Activated CD4-positive, alpha-beta memory T cell treated with anti-CD3 and anti-CD28 coated beads for 36 hours (primary cell): Measurements from ENCODE around the gene FBXO7. TPM values are rescaled to one million over a fixed set of nuclear protein-coding genes. Genes with fewer than 3 reads are reported as not detected.

Source experiments
- CTCF ChIA-PET: fragments of 350-600 bp; sonication (Branson Sonifier 250); formaldehyde crosslinking; loops from one replicate; lab custom pipeline; 2021; ENCODE audit warnings: antibody characterized with exemption, inconsistent platforms; lab: Charles Lee
- POLR2A ChIA-PET: fragments of 350-600 bp; sonication (Branson Sonifier 250); formaldehyde crosslinking; loops from one replicate; lab custom pipeline; 2021; ENCODE audit warnings: antibody characterized with exemption; lab: Charles Lee
- DNase-seq: peaks from one replicate; pipeline ENCODE4 v3.0.0-alpha.2; 2020
- H3K27ac Mint-ChIP-seq: one replicate; pipeline ENCODE4 v1.8.0; 2021; ENCODE audit warnings: mixed read lengths
- H3K27me3 Mint-ChIP-seq: one replicate; pipeline ENCODE4 v1.8.0; 2021; ENCODE audit warnings: mixed read lengths
- H3K36me3 Mint-ChIP-seq: one replicate; pipeline ENCODE4 v1.8.0; 2021; ENCODE audit warnings: mixed read lengths
- H3K4me1 Mint-ChIP-seq: one replicate; pipeline ENCODE4 v1.8.0; 2021; ENCODE audit warnings: low read depth, mixed read lengths
- H3K4me3 Mint-ChIP-seq: one replicate; pipeline ENCODE4 v1.8.0; 2021; ENCODE audit warnings: mild to moderate bottlenecking, mixed read lengths
- H3K9me3 Mint-ChIP-seq: one replicate; pipeline ENCODE4 v1.8.0; 2021; ENCODE audit warnings: mixed read lengths
- intact Hi-C: fragments of 100-400 bp; cut with micrococcal nuclease; formaldehyde crosslinking; loops from one replicate; pipeline ENCODE4 v1.15.1; 2023
- total RNA-seq, 2 experiments: library from RNA; stranded (reverse); gene quantifications; one replicate each; pipeline ENCODE4 v1.2.3, GENCODE V29; 2021

The FBXO7 gene
- total RNA-seq, 2 experiments from 2014 or later, result 79.5 to 83.3 TPM

DNA sequence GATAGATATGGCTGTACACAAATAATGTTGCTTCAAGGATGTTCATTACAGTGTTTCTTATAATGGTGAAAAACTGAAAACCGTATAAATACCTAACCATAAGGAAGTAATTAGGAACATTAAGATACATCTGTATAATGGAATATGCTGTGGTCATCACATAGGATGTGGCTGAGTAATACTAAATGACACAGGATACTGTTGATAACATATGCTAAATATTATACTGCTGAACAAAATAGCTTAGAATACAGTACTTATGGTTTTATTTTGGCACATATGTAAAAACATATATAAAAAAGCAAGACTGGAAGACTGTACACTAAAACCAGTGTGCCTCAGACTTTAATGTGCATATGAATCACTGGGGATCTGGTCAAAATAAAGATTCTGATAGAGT, 43.8 kb downstream of the FBXO7 start:
- Mint-ChIP-seq H3K9me3 (no peaks in the 10 kb centered on the region), H3K4me3 (no peak overlapping the region), H3K36me3 (no peaks in the 10 kb centered on the region), H3K4me1 (no peaks in the 10 kb centered on the region), H3K27me3 (no peaks in the 10 kb centered on the region), H3K27ac (no peak overlapping the region)
- POLR2A ChIA-PET, result no interaction called here
- intact Hi-C loops, result no loop called here
- no peak for DNase-seq
- CTCF ChIA-PET, result interaction anchor here (1.4 to 3.6 kb wide), 4 partner anchors 8 to 169 kb away, joined by 4 to 24 read pairs (median 6); partner anchors contain the start of gene RTCB

- Mint-ChIP-seq H3K27me3 (no peaks in the 10 kb centered on the region), H3K9me3 (no peaks in the 10 kb centered on the region), H3K4me1 (no peaks in the 10 kb centered on the region), H3K27ac (no peak overlapping the region), H3K4me3 (no peak overlapping the region), H3K36me3 (no peaks in the 10 kb centered on the region)
- POLR2A ChIA-PET, result no interaction called here
- CTCF ChIA-PET, result interaction anchor here (0.7 to 3.6 kb wide), 5 partner anchors 9 to 413 kb away, joined by 4 to 24 read pairs (median 5); partner anchors contain the start of gene RTCB
- intact Hi-C loops, result no loop called here
- DNase-seq, result peak; percentile 16
Observed at GRCh38 chr22:32518848-32519247, 44.2 kb downstream of the FBXO7 start.

- CTCF ChIA-PET, result no interaction called here
- intact Hi-C loops, result no loop called here
Observed at GRCh38 chr22:32520612-32521011, 46.0 kb downstream of the FBXO7 start.

DNA sequence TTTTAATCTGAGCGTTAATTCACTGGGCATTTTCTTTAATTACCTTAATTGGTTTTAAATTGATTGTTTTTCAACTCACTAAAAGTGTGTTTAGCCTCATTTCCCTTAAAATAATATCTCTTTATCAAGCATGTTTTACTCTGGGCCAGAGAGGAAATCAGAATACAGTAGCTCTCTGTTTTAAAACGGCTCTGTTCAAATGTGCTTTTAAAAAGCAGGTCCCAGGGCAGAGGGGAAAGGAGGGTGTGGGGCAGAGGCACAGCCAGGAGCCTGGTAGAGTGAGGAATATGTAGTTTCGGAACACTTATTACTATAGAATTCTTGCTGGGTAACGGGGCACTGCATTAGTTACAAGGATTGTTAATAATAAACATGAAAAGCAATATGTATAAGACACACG, 47.6 kb downstream of the FBXO7 start:
- no peaks in the 10 kb centered on the region for H3K9me3 Mint-ChIP-seq
- DNase-seq, result no peak
- H3K27ac Mint-ChIP-seq, result no peak overlapping the region
- no peaks in the 10 kb centered on the region for H3K27me3 Mint-ChIP-seq
- ChIA-PET CTCF (interaction anchor here (0.9 kb wide), 1 partner anchor 275 kb away, joined by 3 read pairs; no protein-coding TSS in a partner anchor), POLR2A (no interaction called here)
- intact Hi-C loops, result no loop called here
- no peak overlapping the region for H3K4me3 Mint-ChIP-seq
- H3K36me3 Mint-ChIP-seq, result no peaks in the 10 kb centered on the region
- H3K4me1 Mint-ChIP-seq, result no peaks in the 10 kb centered on the region

More at GRCh38 chr22:32520612-32521011, 46.0 kb downstream of the FBXO7 start:
- Mint-ChIP-seq H3K36me3 (no peaks in the 10 kb centered on the region), H3K4me3 (no peak overlapping the region), H3K27ac (no peak overlapping the region), H3K9me3 (no peaks in the 10 kb centered on the region), H3K27me3 (no peaks in the 10 kb centered on the region), H3K4me1 (no peaks in the 10 kb centered on the region)
- POLR2A ChIA-PET, result no interaction called here
- no peak for DNase-seq

- ChIA-PET POLR2A (no interaction called here), CTCF (interaction anchor here (1.0 to 6.0 kb wide), 6 partner anchors 10 to 458 kb away, joined by 3 to 138 read pairs (median 14); no protein-coding TSS in a partner anchor)
- H3K4me1 Mint-ChIP-seq, result no peaks in the 10 kb centered on the region
- intact Hi-C loops, result loop anchor here (2.0 kb wide), 2 partner anchors 269 to 473 kb away; no protein-coding TSS in a partner anchor
- DNase-seq, result no peak
- no peaks in the 10 kb centered on the region for H3K36me3 Mint-ChIP-seq
- no peaks in the 10 kb centered on the region for H3K9me3 Mint-ChIP-seq
- H3K27ac Mint-ChIP-seq, result no peak overlapping the region
- peaks cover 4% of the 10 kb centered on the region for H3K27me3 Mint-ChIP-seq
- H3K4me3 Mint-ChIP-seq, result no peak overlapping the region
Observed at GRCh38 chr22:32527756-32528155, 53.1 kb downstream of the FBXO7 start.

- no peak for DNase-seq
- Mint-ChIP-seq H3K27me3 (peaks cover 7% of the 10 kb centered on the region), H3K9me3 (no peaks in the 10 kb centered on the region), H3K27ac (no peak overlapping the region), H3K36me3 (no peaks in the 10 kb centered on the region), H3K4me1 (no peaks in the 10 kb centered on the region), H3K4me3 (no peak overlapping the region)
- intact Hi-C loops, result loop anchor here (2.0 kb wide), 2 partner anchors 268 to 472 kb away; no protein-coding TSS in a partner anchor
- ChIA-PET CTCF (interaction anchor here (1.0 to 6.0 kb wide), 11 partner anchors 11 to 472 kb away, joined by 3 to 138 read pairs (median 5); no protein-coding TSS in a partner anchor), POLR2A (no interaction called here)
Observed at GRCh38 chr22:32528316-32528715, 53.7 kb downstream of the FBXO7 start.

DNA sequence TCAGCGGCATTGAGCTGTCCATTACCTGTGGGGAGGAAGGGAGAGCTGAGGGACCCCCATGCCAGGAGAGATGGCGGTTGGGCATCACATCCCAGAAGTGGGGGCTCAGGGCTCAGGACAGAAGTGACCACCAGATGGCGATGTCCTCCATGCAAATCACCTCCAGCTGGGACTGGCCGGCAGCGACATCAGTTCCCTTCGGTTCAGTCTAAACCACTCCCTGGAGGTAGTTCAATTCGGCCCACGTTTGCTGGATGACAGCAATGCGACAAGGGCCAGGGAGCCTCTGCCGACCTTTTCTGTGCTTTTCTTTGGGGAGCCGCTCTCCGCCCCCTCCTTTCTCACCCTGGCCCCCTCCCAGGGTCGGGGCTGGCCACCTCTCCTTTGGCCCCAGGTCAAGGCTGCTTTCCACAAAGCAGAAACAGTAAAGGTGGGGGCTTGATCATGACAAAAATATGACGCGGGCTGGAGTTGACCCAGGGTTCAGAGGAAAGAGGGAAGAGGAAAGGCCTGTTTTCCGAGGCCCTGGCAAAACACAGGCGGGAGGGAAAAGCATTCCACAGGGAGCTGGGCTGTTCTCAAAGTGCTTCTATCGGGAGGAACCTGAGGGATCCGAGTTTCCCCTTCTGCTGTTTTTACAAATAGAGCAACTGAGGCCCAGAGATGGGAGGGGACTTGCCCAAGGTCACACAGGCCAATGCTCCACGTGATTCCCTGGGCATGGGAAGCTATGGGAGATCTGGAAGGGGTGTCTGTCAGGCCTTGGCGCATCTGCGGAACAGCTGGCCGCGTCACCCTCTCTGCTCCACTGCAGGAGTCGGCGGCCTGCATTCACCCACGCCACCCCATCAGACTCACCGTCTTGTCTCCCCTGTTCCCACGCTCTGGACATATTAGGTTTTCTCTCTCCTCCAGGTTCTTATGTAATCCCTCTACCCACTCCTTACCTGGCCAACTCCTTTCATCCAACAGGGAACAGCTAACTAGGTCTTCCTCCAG, 54.7 kb downstream of the FBXO7 start:
- ChIA-PET POLR2A (no interaction called here), CTCF (interaction anchor here (0.7 to 6.0 kb wide), 14 partner anchors 10 to 473 kb away, joined by 3 to 138 read pairs (median 3); no protein-coding TSS in a partner anchor)
- no peaks in the 10 kb centered on the region for H3K4me1 Mint-ChIP-seq
- H3K9me3 Mint-ChIP-seq, result no peaks in the 10 kb centered on the region
- H3K4me3 Mint-ChIP-seq, result no peak overlapping the region
- no peak overlapping the region for H3K27ac Mint-ChIP-seq
- no peaks in the 10 kb centered on the region for H3K36me3 Mint-ChIP-seq
- peaks cover 7% of the 10 kb centered on the region for H3K27me3 Mint-ChIP-seq
- peak; percentile 77 for DNase-seq
- intact Hi-C loops, result loop anchor here (2.0 kb wide), 2 partner anchors 268 to 472 kb away; no protein-coding TSS in a partner anchor

- CTCF ChIA-PET, result interaction anchor here (6.0 kb wide), 1 partner anchor 266 kb away, joined by 138 read pairs; no protein-coding TSS in a partner anchor
- H3K27ac Mint-ChIP-seq, result no peak overlapping the region
- intact Hi-C loops, result no loop called here
Observed at GRCh38 chr22:32531228-32531627, 56.6 kb downstream of the FBXO7 start.

DNA sequence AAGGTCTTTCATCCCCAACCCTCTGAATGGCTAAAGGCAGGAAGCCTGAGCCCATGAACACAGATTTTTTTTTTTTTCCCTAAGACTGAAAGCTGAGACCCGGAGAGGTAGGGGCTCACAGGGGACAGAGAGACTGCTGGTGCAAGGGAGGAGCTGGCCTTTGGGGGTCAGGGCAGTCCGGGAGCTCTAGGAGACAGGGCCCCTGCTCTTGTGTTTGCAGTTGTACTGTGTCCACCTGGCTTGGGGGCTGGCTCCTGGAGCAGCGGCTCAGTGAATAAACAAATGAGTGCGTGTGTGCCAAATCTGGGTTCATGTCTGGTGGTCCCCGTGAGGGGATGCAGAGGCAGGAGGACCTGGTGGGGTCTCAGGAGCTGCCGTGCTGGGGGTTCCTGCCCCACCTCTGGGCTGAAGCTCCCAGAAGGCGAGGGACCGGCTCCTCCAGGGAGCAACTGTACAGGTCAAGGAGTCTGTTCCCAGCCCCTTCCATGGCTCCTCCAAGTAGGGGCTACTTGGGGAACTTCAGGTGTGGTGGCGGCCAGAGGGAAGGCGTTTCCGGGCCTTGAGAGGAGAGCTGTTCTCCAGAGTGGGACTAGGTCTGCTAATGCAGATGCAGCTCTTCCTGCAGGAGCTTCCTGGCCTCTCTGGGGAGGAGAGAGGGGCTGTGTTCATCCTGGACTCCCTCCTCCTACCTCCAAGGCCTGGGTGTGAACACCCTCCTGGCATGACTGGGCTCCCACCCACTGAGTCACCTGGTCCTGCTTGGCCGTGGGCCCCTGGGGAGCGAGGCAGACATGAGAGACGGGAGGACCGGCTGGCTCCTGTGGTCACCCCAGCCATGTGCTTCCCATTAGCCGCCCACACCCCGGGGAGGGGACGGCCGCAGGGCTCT, 57.6 kb downstream of the FBXO7 start:
- H3K36me3 Mint-ChIP-seq, result no peaks in the 10 kb centered on the region
- H3K9me3 Mint-ChIP-seq, result no peaks in the 10 kb centered on the region
- H3K27me3 Mint-ChIP-seq, result peaks cover 7% of the 10 kb centered on the region
- DNase-seq, result no peak
- intact Hi-C loops, result no loop called here
- no peak overlapping the region for H3K4me3 Mint-ChIP-seq
- ChIA-PET CTCF (interaction anchor here (1.0 kb wide), 1 partner anchor 469 kb away, joined by 3 read pairs; no protein-coding TSS in a partner anchor), POLR2A (no interaction called here)
- H3K27ac Mint-ChIP-seq, result no peak overlapping the region
- H3K4me1 Mint-ChIP-seq, result no peaks in the 10 kb centered on the region

More at GRCh38 chr22:32531228-32531627, 56.6 kb downstream of the FBXO7 start:
- Mint-ChIP-seq H3K27me3 (peaks cover 7% of the 10 kb centered on the region), H3K4me3 (no peak overlapping the region), H3K4me1 (no peaks in the 10 kb centered on the region), H3K36me3 (no peaks in the 10 kb centered on the region), H3K9me3 (no peaks in the 10 kb centered on the region)
- no peak for DNase-seq
- POLR2A ChIA-PET, result no interaction called here

- ChIA-PET POLR2A (no interaction called here), CTCF (interaction anchor here (1.0 kb wide), 1 partner anchor 468 kb away, joined by 3 read pairs; no protein-coding TSS in a partner anchor)
- H3K27me3 Mint-ChIP-seq, result peaks cover 7% of the 10 kb centered on the region
- no peaks in the 10 kb centered on the region for H3K36me3 Mint-ChIP-seq
- intact Hi-C loops, result no loop called here
- H3K4me1 Mint-ChIP-seq, result no peaks in the 10 kb centered on the region
- no peak for DNase-seq
- H3K9me3 Mint-ChIP-seq, result no peaks in the 10 kb centered on the region
- H3K27ac Mint-ChIP-seq, result no peak overlapping the region
- no peak overlapping the region for H3K4me3 Mint-ChIP-seq
Observed at GRCh38 chr22:32532820-32533128, 58.2 kb downstream of the FBXO7 start.

DNA sequence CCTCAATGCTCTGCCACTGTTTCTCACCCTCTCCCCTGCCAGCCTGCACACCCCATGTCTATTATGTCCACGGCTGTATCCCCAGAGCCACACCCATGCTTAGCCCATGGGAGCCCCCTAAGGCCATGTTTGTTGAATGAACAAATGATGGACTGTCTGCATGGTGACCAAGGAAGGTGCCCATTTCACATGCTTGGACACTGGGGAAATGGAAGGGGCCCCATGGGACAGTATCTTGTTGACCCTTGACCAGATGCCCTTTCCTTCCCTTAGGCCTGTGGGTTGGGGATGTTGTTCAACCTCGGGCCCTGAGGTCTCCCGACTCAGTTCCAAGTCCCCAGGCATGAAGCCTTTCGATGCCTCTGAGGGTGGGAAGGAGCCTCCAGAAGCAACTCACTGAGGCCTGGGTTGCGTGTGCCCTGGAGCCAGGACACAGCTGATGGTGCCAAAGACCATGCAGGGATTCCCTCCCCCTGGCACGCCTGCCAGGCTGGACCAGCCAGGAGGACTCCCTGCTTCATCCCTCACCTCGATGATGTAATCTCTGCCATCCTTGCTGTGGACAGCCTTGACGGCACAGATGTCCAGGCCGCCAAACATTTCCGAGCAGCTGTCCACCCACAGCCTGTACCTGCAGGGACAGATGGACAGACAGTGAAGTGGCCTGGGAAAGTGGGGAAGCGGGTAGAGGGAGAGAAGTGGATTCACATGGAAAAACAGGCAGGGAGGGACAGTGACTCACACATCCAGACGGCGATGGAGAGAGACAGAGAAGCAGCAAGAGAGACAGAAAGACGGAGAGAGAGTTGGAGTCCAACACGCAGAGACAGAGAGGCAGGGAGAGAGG, 58.9 kb downstream of the FBXO7 start:
- no peak for DNase-seq
- Mint-ChIP-seq H3K36me3 (no peaks in the 10 kb centered on the region), H3K9me3 (no peaks in the 10 kb centered on the region), H3K27me3 (peaks cover 7% of the 10 kb centered on the region), H3K4me3 (no peak overlapping the region), H3K4me1 (no peaks in the 10 kb centered on the region), H3K27ac (no peak overlapping the region)
- intact Hi-C loops, result no loop called here
- CTCF ChIA-PET, result no interaction called here
- POLR2A ChIA-PET, result no interaction called here
